ENCODE results near the gene TSPOAP1.

TSPOAP1 gene

DNA sequence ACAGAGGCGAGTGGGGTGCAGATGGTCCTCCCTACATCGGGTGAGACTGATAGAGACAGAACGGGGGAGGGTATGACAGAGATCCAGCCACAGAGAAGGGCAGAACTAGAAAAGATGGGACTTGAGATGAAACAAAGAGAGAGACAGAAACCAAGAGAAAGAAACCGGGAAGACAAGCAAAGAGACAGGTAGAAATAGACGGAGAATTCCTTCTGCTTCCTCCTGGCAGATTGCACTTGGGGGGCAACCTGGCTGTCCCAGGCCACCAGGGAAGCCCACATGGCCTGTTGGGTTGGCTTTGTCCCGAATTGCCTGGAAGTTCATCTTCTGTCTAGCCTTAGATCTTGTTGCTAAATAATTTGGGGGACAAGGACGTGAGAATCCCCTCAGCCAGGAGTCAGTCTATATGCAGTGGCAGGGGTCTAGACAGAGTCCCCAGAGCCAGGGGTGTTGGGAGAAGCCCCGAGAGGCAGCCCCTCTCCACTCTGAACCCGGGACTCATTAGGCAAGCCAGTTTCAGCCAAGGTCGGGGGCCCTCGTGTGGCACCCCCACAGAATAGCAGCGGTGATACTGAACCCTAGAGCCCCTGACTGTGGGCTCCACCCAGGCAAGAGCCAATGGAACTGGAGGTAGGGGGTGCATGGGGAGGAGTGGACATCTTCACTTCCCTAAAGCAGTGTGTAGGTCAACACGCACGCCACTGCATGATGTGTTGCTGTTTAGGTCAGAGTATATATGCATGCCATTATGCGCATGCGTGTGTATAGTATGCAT lies 627 bp upstream of the TSPOAP1 start:
- peak; percentile 98 for DNase-seq

DNA sequence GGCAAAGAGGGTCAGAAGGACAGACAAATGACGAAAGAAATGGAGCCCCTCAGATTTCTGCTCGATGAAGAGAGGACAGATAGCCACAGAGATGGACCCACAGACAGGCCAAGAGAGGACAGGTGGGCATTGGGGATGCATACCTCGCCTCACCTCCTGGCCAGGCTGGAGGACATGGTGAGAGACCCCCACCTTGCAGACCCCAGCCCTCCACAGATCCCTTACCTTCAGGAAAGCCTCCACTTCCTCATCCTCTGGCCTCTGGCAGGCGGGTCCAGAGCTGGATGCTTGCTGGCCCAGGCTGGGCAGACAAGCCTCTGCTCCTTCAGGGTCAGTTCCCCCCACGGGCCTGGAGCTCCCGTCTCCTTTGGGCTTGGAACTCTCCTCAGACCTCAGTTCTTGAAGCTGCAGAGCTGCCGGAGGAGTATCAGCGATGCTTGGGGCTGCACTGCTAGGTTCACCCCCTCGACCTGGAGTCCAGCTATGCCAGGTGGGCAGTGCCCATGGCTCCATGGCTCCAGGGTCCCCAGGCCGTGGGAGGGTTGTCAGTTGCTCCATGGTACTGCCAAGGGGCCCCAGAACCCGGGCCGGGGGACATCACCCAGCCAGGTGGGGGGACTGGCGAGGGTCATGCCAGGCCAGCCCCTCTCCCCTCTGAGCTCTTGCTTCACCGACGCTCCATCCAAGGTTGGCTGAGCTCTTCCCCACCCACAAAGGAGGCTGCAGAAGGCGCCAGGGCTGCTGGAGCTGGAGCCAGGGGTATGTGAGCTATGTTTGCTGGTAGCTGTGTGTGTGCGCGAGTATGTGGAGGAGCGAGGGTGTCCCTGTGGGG lies 1.0 kb downstream of the TSPOAP1 start:
- no peak for DNase-seq

DNA sequence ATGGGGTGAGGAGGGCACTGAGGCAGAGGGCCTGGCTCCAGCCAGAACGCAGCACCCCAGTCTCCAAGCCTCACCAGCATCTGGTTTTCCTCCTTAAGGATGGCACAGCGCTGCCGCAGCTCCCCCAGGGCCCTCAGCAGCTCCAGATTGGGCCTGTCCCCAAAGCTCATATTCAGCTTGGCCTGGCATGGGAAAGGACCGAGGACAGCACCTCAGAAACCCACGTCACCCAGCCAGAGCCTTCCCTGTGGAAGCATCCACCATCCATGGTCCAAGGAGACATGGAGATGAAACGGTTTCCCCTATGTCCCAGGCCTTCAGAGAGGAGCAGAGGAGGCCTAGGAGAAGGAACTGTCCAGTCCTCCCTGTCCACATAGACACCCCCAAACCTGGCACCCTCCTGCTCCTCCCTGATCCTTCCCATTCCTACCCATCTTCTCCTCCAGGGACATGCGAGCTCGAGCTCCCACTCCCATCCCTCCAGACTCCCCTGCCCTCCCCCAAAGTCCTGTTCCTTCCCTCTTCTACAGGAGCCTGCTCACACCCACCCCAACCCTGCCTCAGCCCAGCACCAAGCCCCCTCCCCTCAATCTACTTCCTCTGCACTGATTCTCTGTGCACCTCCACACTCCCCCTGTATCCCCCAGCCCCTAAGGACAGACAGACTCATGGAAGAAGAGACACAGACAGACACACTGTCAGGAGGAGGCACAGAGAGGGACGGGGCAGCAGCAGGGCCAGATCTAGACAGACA lies 1.8 kb downstream of the TSPOAP1 start:
- no peak for DNase-seq

GRCh38 chr17:58325976-58326468 lies 2.6 kb downstream of the TSPOAP1 start:
- no peak for DNase-seq

DNA sequence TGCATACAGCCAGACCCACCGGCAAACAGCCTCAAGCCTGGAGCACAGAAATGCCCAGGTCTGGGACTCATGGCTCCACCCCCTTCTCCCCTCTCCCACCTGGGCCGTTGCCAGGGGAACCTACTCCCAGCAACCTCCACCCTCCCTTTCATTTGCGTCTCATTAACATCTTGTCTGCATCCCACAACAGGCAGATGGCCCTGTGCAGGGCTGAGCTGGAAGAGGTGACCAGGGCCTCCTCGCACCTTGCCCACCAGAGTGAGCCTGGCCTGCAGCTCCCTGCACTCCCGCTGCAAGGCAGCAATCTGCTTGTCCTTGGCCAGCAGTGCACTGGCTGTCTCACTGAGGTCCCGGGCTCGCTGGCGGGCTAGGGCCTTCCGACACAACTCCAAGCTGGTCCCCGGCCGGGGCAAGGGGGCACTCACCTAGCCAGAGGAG lies 3.3 kb downstream of the TSPOAP1 start:
- DNase-seq: no peak

DNA sequence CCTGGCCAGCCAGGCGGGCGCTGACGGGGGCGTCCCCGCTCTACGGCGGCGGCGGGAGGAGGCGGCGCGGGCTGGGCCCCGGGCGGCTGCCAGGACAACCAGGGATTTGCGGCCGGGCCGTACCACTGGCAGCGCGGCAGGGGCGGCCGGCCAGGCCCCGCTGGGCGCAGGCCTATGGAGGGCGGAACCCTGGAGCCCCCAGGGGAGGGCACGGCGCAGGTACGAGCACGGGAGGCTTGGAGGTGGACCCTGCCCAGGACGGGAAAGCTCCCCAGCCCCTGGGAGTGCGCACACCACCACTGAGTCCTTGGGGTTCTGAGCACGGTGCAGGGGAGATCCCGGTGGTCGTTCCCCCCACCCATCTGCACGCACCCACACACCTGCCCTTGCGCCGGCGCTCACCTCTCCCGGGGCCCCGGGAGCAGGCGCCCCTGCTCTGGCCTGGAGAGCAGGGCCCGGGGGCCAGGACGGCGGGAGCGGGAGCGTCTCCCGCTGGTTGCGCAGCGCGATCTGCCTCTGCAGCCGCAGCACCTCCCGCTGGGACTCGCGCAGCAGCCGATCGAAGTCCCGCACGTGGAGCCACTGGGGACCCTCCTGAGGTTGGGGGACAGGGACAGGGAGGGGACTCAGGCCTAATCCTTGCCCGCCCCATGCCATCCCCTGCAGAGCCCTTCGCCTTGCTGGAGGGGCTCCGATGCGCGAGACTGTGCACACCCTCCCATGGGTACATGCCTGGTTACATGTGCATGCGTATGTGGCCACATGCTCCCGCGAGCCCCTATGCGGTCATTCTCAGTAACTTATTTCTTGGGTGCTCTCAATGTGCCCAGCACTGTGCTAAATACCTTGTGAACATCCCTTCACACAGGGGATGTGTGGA lies 3.9 kb downstream of the TSPOAP1 start:
- DNase-seq: no peak

- no peak for DNase-seq
Observed at GRCh38 chr17:58324056-58324408, 4.6 kb downstream of the TSPOAP1 start.

- no peak for DNase-seq
Observed at GRCh38 chr17:58323366-58324055, 5.1 kb downstream of the TSPOAP1 start.

DNA sequence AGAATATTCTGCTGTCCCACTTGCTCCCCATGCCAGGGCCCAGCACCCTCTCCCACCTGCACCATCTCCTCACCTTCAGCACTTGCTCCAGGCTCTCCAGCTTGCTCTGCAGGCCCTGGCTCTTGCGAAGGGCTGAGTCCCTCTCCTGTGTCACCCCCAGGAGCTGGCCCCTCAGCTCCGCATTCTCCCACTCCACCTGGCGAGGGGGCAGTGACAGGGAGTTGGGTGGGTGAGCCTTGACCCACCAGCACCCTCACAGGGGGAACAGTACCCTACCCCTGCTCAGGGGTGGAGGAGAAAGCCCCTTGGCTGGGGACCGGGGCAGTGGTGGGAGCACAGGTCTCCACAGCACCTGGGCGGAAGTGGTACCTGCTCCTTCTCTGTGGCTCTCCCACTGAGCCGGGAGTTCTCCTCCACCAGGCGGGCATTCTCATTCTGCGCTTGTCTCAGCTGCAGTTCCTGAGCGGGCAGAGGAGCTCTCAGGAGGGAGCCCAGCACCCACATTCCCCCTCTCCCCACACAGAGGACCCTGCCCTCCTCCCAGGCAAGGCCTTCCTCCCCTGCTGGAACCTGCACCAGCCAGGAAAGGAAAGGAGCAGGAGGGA lies 5.9 kb downstream of the TSPOAP1 start:
- no peak for DNase-seq

- no peak for DNase-seq
Observed at GRCh38 chr17:58321571-58322525, 6.7 kb downstream of the TSPOAP1 start.

DNA sequence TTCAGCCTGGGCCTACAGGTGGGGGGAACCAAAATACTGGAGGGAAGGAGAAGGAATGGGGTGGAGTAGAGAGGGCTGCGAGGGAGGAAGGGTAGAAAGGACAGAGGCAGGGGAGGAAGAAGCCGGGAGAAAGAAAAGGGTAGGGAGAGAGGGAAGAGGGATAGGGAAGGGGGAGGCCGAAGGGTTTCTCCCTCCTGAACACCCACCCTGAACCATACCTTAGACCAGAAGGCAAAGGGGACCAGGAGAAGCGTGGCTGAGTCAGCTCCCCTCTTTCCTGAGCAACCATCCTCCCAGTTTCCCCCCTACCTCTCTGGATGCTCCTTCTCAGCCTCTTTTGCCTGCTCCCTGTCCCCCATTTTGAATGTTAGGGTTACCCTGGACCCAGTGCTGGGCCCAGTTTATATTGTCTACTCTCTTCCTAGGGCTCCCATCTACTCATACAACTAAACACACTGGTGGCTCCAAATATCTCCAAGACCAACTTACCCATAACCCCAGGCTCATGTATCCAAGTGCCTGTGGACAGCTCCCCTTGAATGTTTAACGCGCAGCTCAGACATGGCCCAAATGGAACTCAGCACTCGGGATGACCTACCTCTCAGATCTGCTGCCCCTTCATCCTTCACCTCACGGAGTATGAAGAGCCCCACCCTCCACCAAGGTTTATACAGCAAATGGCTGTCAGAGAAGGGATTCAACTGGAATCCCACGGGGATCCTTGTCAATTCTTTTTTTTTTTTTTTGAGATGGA lies 7.8 kb downstream of the TSPOAP1 start:
- no peak for DNase-seq

- no peak for DNase-seq
Observed at GRCh38 chr17:58320163-58320558, 8.4 kb downstream of the TSPOAP1 start.

DNA sequence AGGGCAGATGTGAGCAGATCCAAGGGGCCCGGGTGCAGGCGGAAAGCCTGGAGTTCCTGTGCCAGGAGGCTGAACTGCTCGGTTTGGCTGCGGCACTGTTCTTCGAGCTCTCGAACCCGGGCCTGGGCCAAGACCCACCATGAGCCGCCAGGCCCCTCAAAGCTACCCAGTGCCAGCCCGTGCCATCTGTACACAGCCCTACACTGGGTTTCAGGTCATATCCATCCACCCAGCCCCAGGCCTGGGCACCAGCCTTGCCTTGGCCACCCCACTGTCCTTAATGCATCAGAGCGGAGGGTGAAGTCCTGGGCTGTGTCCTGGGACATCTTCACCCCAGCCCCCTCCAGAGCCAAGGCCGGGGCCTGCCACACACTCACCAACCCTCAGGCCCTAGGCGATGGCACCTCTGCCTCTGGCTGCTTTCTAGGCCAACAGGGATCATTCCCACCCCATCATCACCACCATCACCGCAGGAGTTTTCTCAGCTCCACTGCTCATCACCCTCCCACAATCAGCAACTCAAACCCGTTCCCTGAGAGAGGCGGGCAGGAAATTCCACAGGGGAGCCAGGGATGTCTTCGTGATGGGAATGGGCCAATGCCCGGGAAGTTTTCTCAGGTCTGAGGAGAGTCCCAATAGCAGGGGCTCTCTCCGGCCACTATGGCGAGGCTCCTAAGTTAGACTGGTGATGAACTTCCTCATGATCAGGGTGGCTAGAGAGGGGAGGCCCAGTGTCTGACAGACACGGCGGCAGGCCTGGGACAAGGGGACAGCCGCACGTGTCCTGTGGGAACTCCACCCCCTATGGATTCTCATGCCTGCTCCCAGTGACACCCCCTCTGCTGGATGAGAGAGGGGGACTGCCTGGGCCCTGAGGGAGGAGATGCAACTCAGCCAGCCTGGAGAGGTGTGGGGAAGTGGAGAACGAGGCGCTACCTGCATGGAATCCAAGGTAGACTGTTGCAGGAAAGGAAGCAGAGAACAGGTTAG lies 9.1 kb downstream of the TSPOAP1 start:
- no peak for DNase-seq

DNA sequence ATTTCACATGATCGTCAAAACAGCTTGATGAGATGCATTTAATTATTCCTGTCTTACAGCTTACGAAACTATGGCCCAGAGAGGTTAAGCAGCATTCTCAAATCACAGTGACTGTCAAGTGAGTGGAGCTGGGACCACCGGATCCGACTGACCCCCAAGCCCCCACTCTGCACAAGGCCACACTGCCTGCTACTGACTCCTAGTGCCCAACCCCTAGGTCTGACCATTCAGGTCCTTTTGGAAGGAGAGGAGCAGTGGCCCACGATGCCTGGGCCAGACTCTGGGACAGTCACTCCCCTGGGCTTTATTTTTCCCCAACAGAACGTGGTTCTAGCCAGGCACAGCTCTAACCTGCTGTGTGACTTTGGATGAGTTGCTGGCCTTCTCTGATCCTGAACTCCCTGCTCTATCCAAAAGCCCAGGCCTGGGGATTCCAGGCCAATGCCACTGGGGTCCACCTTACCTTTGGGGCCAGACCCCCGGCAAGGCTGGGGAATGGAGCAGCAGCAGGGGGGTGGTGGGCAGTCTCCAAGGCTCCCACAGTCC lies 9.9 kb downstream of the TSPOAP1 start:
- DNase-seq: no peak

GRCh38 chr17:58318065-58318481 lies 10.5 kb downstream of the TSPOAP1 start:
- no peak for DNase-seq

GRCh38 chr17:58317421-58318064 lies 11.1 kb downstream of the TSPOAP1 start:
- DNase-seq: peak; percentile 85

Measured in activated CD8-positive, alpha-beta memory T cell treated with anti-CD3 and anti-CD28 coated beads for 24 hours (primary cell).